H1 (cell line): ENCODE data around the gene CYBB. TPM values are rescaled to one million over a fixed set of nuclear protein-coding genes. Genes with fewer than 3 reads are reported as not detected.

Source experiments
- CTCF ChIA-PET: fragments of 300-600 bp; sonication (Branson Sonifier 250); formaldehyde crosslinking; loops from one replicate; lab custom pipeline; 2021; ENCODE audit not compliant: partially characterized antibody; lab: Charles Lee
- POLR2A ChIA-PET: fragments of 300-600 bp; sonication (Branson Sonifier 250); formaldehyde crosslinking; loops from one replicate; lab custom pipeline; 2021; ENCODE audit warnings: inconsistent platforms; ENCODE audit not compliant: partially characterized antibody; lab: Charles Lee
- DNase-seq, 2 experiments: peaks; one replicate each; pipeline versions ENCODE4 v3.0.0 to v3.0.0-alpha.2; 2010 to 2022; ENCODE audit warnings: low spot score in 2 of 2, low read depth in 1 of 2, mixed read lengths in 1 of 2
- FAIRE-seq: peaks from 2 replicates; lab custom pipeline; 2011; peaks lifted over from hg19 to GRCh38; lab: Jason Lieb, UNC
- H2AFZ ChIP-seq: 2 replicates; pipeline ENCODE4 v1.8.1; 2012; ENCODE audit warnings: low read length, inconsistent platforms
- H2AK5ac ChIP-seq: 2 replicates; pipeline ENCODE4 v1.6.1; 2013; ENCODE audit warnings: low read depth, low read length
- H2BK120ac ChIP-seq: replicated peaks from 2 replicates; pipeline ENCODE3; 2013; ENCODE audit warnings: low read depth, low read length, inconsistent platforms
- H2BK12ac ChIP-seq: 2 replicates; pipeline ENCODE4 v1.6.1; 2013; ENCODE audit warnings: low read depth, low read length
- H2BK15ac ChIP-seq: 2 replicates; pipeline ENCODE4 v1.6.1; 2013; ENCODE audit warnings: low read length
- H2BK20ac ChIP-seq: 2 replicates; pipeline ENCODE4 v1.6.1; 2013; ENCODE audit warnings: low read length
- H2BK5ac ChIP-seq: 2 replicates; pipeline ENCODE4 v1.6.1; 2013; ENCODE audit warnings: low read depth, low read length
- H3K14ac ChIP-seq: 2 replicates; pipeline ENCODE4 v1.6.1; 2013; ENCODE audit warnings: inconsistent platforms; ENCODE audit not compliant: insufficient read length
- H3K18ac ChIP-seq: 2 replicates; pipeline ENCODE4 v1.6.1; 2013; ENCODE audit warnings: low read length; ENCODE audit errors: extremely low read depth
- H3K23ac ChIP-seq: 2 replicates; pipeline ENCODE4 v1.6.1; 2013; ENCODE audit warnings: inconsistent platforms; ENCODE audit not compliant: insufficient read length
- H3K23me2 ChIP-seq: 2 replicates; pipeline ENCODE4 v1.6.1; 2013; ENCODE audit warnings: low read depth, low read length
- H3K27ac ChIP-seq: 2 replicates; pipeline ENCODE4 v1.6.1; 2011; ENCODE audit warnings: low read depth, low read length, inconsistent platforms
- H3K27me3 ChIP-seq, 4 experiments: replicated peaks in 1 of 4; 1 replicate in 1 of 4; 2 replicates in 3 of 4; pipeline versions ENCODE4 v1.6.1 to v1.8.1; 2011 to 2013; ENCODE audit warnings: low read length in 3 of 4, mild to moderate bottlenecking in 3 of 4, inconsistent platforms in 2 of 4, mixed read lengths in 2 of 4, moderate library complexity in 1 of 4; ENCODE audit not compliant: control insufficient read depth in 3 of 4, insufficient read depth in 3 of 4; ENCODE audit errors: extremely low read depth in 1 of 4
- H3K36me3 ChIP-seq, 4 experiments: 2 replicates each; pipeline versions ENCODE4 v1.6.1 to v1.8.1; 2011 to 2013; ENCODE audit warnings: mild to moderate bottlenecking in 4 of 4, low read length in 3 of 4, moderate library complexity in 2 of 4, control low read depth in 1 of 4, inconsistent platforms in 1 of 4; ENCODE audit not compliant: insufficient read depth in 4 of 4, control insufficient read depth in 2 of 4
- H3K4ac ChIP-seq: replicated peaks from 2 replicates; pipeline ENCODE3; 2013; ENCODE audit warnings: low read length, low read depth, mixed read lengths, inconsistent platforms; ENCODE audit not compliant: insufficient read length
- H3K4me1 ChIP-seq, 4 experiments: replicated peaks in 1 of 4; 1 replicate in 1 of 4; 2 replicates in 3 of 4; pipeline versions ENCODE4 v1.6.1 to v1.8.1; 2011 to 2013; ENCODE audit warnings: low read length in 3 of 4, inconsistent platforms in 2 of 4, mixed read lengths in 1 of 4; ENCODE audit not compliant: insufficient read depth in 4 of 4, control insufficient read depth in 3 of 4
- H3K4me2 ChIP-seq, 2 experiments: 2 replicates each; pipeline versions ENCODE4 v1.6.1 to v1.8.1; 2011 to 2013; ENCODE audit warnings: low read depth in 2 of 2, low read length in 2 of 2, control low read depth in 1 of 2, inconsistent platforms in 1 of 2, mild to moderate bottlenecking in 1 of 2; ENCODE audit not compliant: insufficient read depth in 1 of 2
- H3K4me3 ChIP-seq, 4 experiments: fragments of 200-600, 300-600 bp in 1 of 4; sonication (generic), shearing (Covaris generic), sonication (Bioruptor Twin) in 1 of 4; 2 replicates each; pipeline versions ENCODE4 v1.5.1 to v1.8.1; 2011 to 2016; ENCODE audit warnings: low read length in 4 of 4, low read depth in 3 of 4, control low read depth in 2 of 4, inconsistent platforms in 2 of 4, mild to moderate bottlenecking in 2 of 4, mixed read lengths in 1 of 4, moderate library complexity in 1 of 4; ENCODE audit not compliant: insufficient read depth in 2 of 4; ENCODE audit errors: extremely low read depth in 1 of 4
- H3K56ac ChIP-seq: replicated peaks from 2 replicates; pipeline ENCODE3; 2013; ENCODE audit warnings: low read depth, mild to moderate bottlenecking, mixed read lengths, low read length, inconsistent platforms; ENCODE audit not compliant: insufficient read length
- H3K79me1 ChIP-seq: 2 replicates; pipeline ENCODE4 v1.6.1; 2013; ENCODE audit warnings: low read depth, low read length, control low read depth
- H3K79me2 ChIP-seq, 2 experiments: 2 replicates each; pipeline versions ENCODE4 v1.6.1 to v1.8.1; 2012 to 2013; ENCODE audit warnings: low read length in 2 of 2, mild to moderate bottlenecking in 2 of 2, inconsistent platforms in 1 of 2; ENCODE audit not compliant: insufficient read depth in 2 of 2, control insufficient read depth in 1 of 2
- H3K9ac ChIP-seq, 4 experiments: replicated peaks in 1 of 4; 1 replicate in 1 of 4; 2 replicates in 3 of 4; pipeline versions ENCODE4 v1.6.1 to v1.8.1; 2011 to 2013; ENCODE audit warnings: low read depth in 3 of 4, low read length in 3 of 4, control low read depth in 2 of 4, mild to moderate bottlenecking in 2 of 4, moderate library complexity in 2 of 4, inconsistent platforms in 1 of 4; ENCODE audit errors: extremely low read depth in 1 of 4
- H3K9me3 ChIP-seq, 2 experiments: 2 replicates each; pipeline versions ENCODE4 v1.6.1 to v1.8.1; 2012 to 2013; ENCODE audit warnings: mild to moderate bottlenecking in 2 of 2, moderate library complexity in 2 of 2, control low read depth in 1 of 2, inconsistent platforms in 1 of 2, low read depth in 1 of 2, low read length in 1 of 2, mixed read lengths in 1 of 2; ENCODE audit not compliant: insufficient read depth in 2 of 2
- H4K20me1 ChIP-seq, 2 experiments: replicated peaks in 1 of 2; 2 replicates each; pipeline versions ENCODE3 to v1.8.1; 2011 to 2013; ENCODE audit warnings: inconsistent platforms in 2 of 2, low read length in 2 of 2, mild to moderate bottlenecking in 1 of 2; ENCODE audit not compliant: insufficient read depth in 2 of 2, control insufficient read depth in 1 of 2
- H4K5ac ChIP-seq: 2 replicates; pipeline ENCODE4 v1.6.1; 2013; ENCODE audit warnings: low read length, low read depth, mixed read lengths, inconsistent platforms; ENCODE audit not compliant: insufficient read length
- H4K8ac ChIP-seq: 2 replicates; pipeline ENCODE4 v1.8.0; 2013; ENCODE audit warnings: mild to moderate bottlenecking, moderate library complexity, low read length, inconsistent platforms; ENCODE audit not compliant: insufficient read depth; ENCODE audit errors: extremely low read depth
- H4K91ac ChIP-seq: replicated peaks from 2 replicates; pipeline ENCODE3; 2013; ENCODE audit warnings: low read length, mixed read lengths, inconsistent platforms; ENCODE audit not compliant: insufficient read length
- BCL11A ChIP-seq, 2 experiments: IDR thresholded peaks; one replicate each; pipeline ENCODE4 v1.6.1; 2011; ENCODE audit warnings: low read depth in 2 of 2, low read length in 2 of 2, mild to moderate bottlenecking in 2 of 2
- CBX8 ChIP-seq: fragments of 300-800, 300-1000 bp; sonication (generic); IDR thresholded peaks from 2 replicates; pipeline ENCODE4 v1.7.1; 2016; ENCODE audit warnings: low read depth, low read length, borderline replicate concordance
- CEBPB ChIP-seq: IDR thresholded peaks from 2 replicates; pipeline ENCODE4 v1.6.1; 2012; ENCODE audit warnings: low read depth, low read length
- CTBP2 ChIP-seq: IDR thresholded peaks from 2 replicates; pipeline ENCODE4 v1.7.0; 2011; ENCODE audit warnings: borderline replicate concordance, mild to moderate bottlenecking, moderate library complexity, mixed read lengths, low read length; ENCODE audit not compliant: insufficient read depth, insufficient read length
- GABPA ChIP-seq: IDR thresholded peaks from 2 replicates; pipeline ENCODE4 v1.6.1; 2011; ENCODE audit warnings: mild to moderate bottlenecking, low read length, moderate library complexity, borderline replicate concordance; ENCODE audit not compliant: insufficient read depth
- HDAC6 ChIP-seq: IDR thresholded peaks from one replicate; pipeline ENCODE4 v1.7.1; 2012; ENCODE audit warnings: low read depth, mild to moderate bottlenecking, inconsistent platforms, low read length, moderate library complexity
- KDM4A ChIP-seq: IDR thresholded peaks from one replicate; pipeline ENCODE4 v1.7.1; 2012; ENCODE audit warnings: low read depth, mild to moderate bottlenecking, moderate library complexity, low read length, inconsistent platforms; ENCODE audit not compliant: severe bottlenecking
- MAFK ChIP-seq: IDR thresholded peaks from 2 replicates; pipeline ENCODE4 v1.6.1; 2012; ENCODE audit warnings: low read depth, mild to moderate bottlenecking, improper control_type of control experiment, low read length
- RNF2 ChIP-seq: fragments of 200-900, 300-1000 bp; sonication (generic); IDR thresholded peaks from 2 replicates; pipeline ENCODE4 v1.7.1; 2016; ENCODE audit warnings: borderline replicate concordance, low read depth, mild to moderate bottlenecking, antibody characterized with exemption, low read length; ENCODE audit not compliant: poor library complexity, severe bottlenecking; ENCODE audit errors: missing control alignments
- SAP30 ChIP-seq: fragments of 300-600 bp; sonication (generic); IDR thresholded peaks from 2 replicates; pipeline ENCODE4 v1.7.1; 2012; ENCODE audit warnings: low read length, moderate library complexity, mild to moderate bottlenecking, inconsistent platforms; ENCODE audit not compliant: insufficient read depth, insufficient replicate concordance
- SP1 ChIP-seq: IDR thresholded peaks from 2 replicates; pipeline ENCODE4 v1.6.1; 2011; ENCODE audit warnings: low read depth, low read length
- ZNF274 ChIP-seq: IDR thresholded peaks from 2 replicates; pipeline ENCODE4 v1.7.0; 2012; ENCODE audit warnings: low read length, borderline replicate concordance; ENCODE audit errors: extremely low read depth
- polyA plus RNA-seq, 7 experiments: library from polyadenylated mRNA; depleted of rRNA in 3 of 7; stranded (reverse) in 5 of 7; unstranded in 2 of 7; fragments of >200 nt in 5 of 7; fragments of 200-250 nt in 2 of 7; gene quantifications; 1 replicate in 5 of 7; 2 replicates in 1 of 7; 4 replicates in 1 of 7; pipeline versions ENCODE4 v1.2.1 to v1.2.3, GENCODE V29; 2011 to 2013; ENCODE audit warnings: missing spikeins in 2 of 7, mixed read lengths in 2 of 7
- total RNA-seq: library from RNA; stranded (reverse); fragmentation: NEBNext Ultra II Directional; extraction: Animal tissue kit (Norgen Biotek cat#: 25700); gene quantifications from 2 replicates; pipeline ENCODE4 v1.2.1, GENCODE V29; 2021
- TF ChIP-seq, protein P1 (sequence below): IDR thresholded peaks from 2 replicates; pipeline ENCODE4 v1.6.1; 2012; ENCODE audit warnings: inconsistent platforms
- TF ChIP-seq, protein P2 (sequence below): IDR thresholded peaks from 2 replicates; pipeline ENCODE4 v1.6.1; 2011; ENCODE audit warnings: low read depth, mild to moderate bottlenecking, low read length; ENCODE audit not compliant: insufficient read depth

The CYBB gene
- total and polyA plus RNA-seq, 2 of the 8 experiments (the other 6 are each of a cell fraction or from before 2014, with no cell fraction given), result 0.03 to 0.09 TPM

DNA sequence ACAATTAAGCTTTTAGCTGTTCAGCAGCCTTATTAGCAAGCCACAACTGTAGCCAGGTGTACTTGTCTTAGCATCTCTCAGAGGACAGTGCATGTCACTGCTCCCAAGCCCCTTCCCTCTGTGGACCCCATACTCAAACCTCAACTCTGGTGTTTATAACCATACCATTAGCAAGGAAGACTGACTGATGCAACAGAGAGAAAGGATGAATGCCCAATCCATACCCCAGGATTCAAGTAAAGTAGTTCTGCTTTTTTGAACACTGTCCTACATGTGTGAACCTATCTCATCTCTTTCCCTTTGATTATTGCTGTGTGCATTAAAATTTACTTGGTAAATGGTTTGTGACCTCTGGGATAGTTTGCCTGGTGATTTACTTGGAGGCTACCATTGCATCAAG is 22.8 kb upstream of the CYBB start:
- H3K9ac ChIP-seq, result no peak overlapping the region
- H3K4me1 ChIP-seq, result no peaks in the 10 kb centered on the region
- no peak overlapping the region for H4K91ac ChIP-seq
- H3K4me2 ChIP-seq, result no peak overlapping the region
- no peaks in the 10 kb centered on the region for H3K27me3 ChIP-seq
- H3K23ac ChIP-seq, result no peak overlapping the region
- H3K27ac ChIP-seq, result no peak overlapping the region
- H3K56ac ChIP-seq, result no peak overlapping the region
- no peak for FAIRE-seq
- H2BK12ac ChIP-seq, result no peak overlapping the region
- H3K23me2 ChIP-seq, result no peaks in the 10 kb centered on the region
- no peak overlapping the region for H2AFZ ChIP-seq
- H2AK5ac ChIP-seq, result no peak overlapping the region
- no peak overlapping the region for H4K8ac ChIP-seq
- H4K5ac ChIP-seq, result no peak overlapping the region
- no peak overlapping the region for H3K4me3 ChIP-seq
- H3K79me2 ChIP-seq, result no peaks in the 10 kb centered on the region
- H3K14ac ChIP-seq, result no peak overlapping the region
- no peak overlapping the region for H2BK5ac ChIP-seq
- no peak overlapping the region for H2BK120ac ChIP-seq
- H4K20me1 ChIP-seq, result no peaks in the 10 kb centered on the region
- no peak overlapping the region for H3K18ac ChIP-seq
- no peaks in the 10 kb centered on the region for H3K9me3 ChIP-seq
- no peak overlapping the region for H2BK20ac ChIP-seq
- DNase-seq, result no peak
- ChIA-PET CTCF (no interaction called here), POLR2A (interaction anchor here (0.6 kb wide), 1 partner anchor 319 kb away, joined by 3 read pairs; no protein-coding TSS in a partner anchor)
- H3K36me3 ChIP-seq, result no peaks in the 10 kb centered on the region
- H3K79me1 ChIP-seq, result no peaks in the 10 kb centered on the region
- no peak overlapping the region for H3K4ac ChIP-seq
- H2BK15ac ChIP-seq, result no peak overlapping the region
- TF ChIP-seq CTBP2 (no peak), CBX8 (no peak), RNF2 (no peak), HDAC6 (no peak), MAFK (no peak), GABPA (no peak), ZNF274 (no peak), CEBPB (no peak), SP1 (no peak), BCL11A (IDR thresholded peaks at IDR 0.05; ENCODE audit: low read depth in 2 of 2, low read length in 2 of 2) (no peak), SAP30 (no peak), KDM4A (no peak)
- TF ChIP-seq, protein P1, sequence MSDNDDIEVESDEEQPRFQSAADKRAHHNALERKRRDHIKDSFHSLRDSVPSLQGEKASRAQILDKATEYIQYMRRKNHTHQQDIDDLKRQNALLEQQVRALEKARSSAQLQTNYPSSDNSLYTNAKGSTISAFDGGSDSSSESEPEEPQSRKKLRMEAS, result no peak
- TF ChIP-seq, protein P2, sequence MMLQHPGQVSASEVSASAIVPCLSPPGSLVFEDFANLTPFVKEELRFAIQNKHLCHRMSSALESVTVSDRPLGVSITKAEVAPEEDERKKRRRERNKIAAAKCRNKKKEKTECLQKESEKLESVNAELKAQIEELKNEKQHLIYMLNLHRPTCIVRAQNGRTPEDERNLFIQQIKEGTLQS, result no peak
